Mucosa of rectum (tissue), 2 donors: Measurements from ENCODE around the gene GTF2H2.
"Not testable (repeated sequence)": the region's sequence is repeated elsewhere in the genome, so short reads cannot be mapped to it uniquely, and the experiment has no call there.

Source experiments
- H3K27ac ChIP-seq, 2 donors: one replicate each; pipeline ENCODE4 v1.7.0; 2013; ENCODE audit warnings: inconsistent platforms in 2 of 2, low read depth in 2 of 2, low read length in 2 of 2
- H3K27me3 ChIP-seq, 2 donors: one replicate each; pipeline ENCODE4 v1.7.0; 2013; ENCODE audit warnings: low read length in 2 of 2; ENCODE audit not compliant: control insufficient read depth in 2 of 2, insufficient read depth in 2 of 2
- H3K36me3 ChIP-seq, 2 donors: one replicate each; pipeline ENCODE4 v1.7.0; 2013; ENCODE audit warnings: low read length in 2 of 2; ENCODE audit not compliant: control insufficient read depth in 2 of 2, insufficient read depth in 2 of 2
- H3K4me1 ChIP-seq, 2 donors: one replicate each; pipeline ENCODE4 v1.7.0; 2013; ENCODE audit warnings: low read length in 2 of 2, mild to moderate bottlenecking in 1 of 2; ENCODE audit not compliant: control insufficient read depth in 2 of 2, insufficient read depth in 2 of 2
- H3K4me3 ChIP-seq, 2 donors: one replicate each; pipeline ENCODE4 v1.7.0; 2013; ENCODE audit warnings: low read length in 2 of 2
- H3K9ac ChIP-seq, 2 donors: one replicate each; pipeline ENCODE4 v1.7.0; 2013; ENCODE audit warnings: low read length in 2 of 2, low read depth in 1 of 2, mild to moderate bottlenecking in 1 of 2
- H3K9me3 ChIP-seq, 2 donors: one replicate each; pipeline ENCODE4 v1.7.0; 2013; ENCODE audit warnings: low read length in 2 of 2; ENCODE audit not compliant: control insufficient read depth in 2 of 2
- donor health status: healthy.
- donor health status: Normal muscosa, but diverticular disease.

The GTF2H2 gene

DNA sequence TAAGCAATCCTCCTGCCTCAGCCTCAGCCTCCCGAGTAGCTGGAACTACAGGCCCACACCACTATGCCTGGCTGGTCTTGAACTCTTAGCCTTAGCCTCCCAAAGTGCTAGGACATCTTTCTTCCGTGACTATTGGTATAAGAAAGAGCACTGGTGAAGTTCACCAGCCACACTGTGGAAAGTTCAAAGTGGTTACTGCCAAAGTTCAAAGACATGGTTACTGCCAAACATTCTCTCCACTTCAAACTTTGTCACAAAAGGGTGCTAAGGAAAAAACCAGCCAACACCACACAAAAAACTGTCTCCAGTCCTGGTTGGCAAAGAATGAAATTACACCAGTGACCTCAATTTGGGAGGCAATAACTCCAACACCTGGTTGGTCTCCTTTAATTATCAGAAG is 14.9 kb upstream of the GTF2H2 start:
- H3K9me3 ChIP-seq, H3K9ac ChIP-seq, H3K27ac ChIP-seq, H3K4me1 ChIP-seq, H3K4me3 ChIP-seq, H3K27me3 ChIP-seq, H3K36me3 ChIP-seq: not testable (repeated sequence)

DNA sequence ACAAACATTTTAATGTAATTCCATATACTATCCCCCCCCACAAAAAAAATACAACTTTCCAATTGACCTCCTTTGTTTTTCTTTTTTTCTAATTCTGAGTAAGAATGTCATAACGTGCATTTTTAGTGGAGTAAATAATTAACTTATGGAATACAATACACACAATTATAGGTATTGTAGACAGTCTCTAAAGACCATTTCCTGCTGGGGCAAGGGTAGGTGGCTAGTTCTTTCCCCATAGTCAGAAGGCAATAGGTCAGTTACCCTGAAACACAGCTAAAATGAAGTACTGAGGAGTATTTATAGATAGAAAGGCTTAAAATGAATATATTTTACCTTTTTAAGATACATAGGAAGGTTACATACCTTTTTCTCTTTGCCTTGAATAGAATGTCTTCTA is 6.2 kb downstream of the GTF2H2 start:
- H3K9me3 ChIP-seq, H3K27me3 ChIP-seq, H3K27ac ChIP-seq, H3K36me3 ChIP-seq, H3K9ac ChIP-seq, H3K4me1 ChIP-seq, H3K4me3 ChIP-seq: not testable (repeated sequence)

DNA sequence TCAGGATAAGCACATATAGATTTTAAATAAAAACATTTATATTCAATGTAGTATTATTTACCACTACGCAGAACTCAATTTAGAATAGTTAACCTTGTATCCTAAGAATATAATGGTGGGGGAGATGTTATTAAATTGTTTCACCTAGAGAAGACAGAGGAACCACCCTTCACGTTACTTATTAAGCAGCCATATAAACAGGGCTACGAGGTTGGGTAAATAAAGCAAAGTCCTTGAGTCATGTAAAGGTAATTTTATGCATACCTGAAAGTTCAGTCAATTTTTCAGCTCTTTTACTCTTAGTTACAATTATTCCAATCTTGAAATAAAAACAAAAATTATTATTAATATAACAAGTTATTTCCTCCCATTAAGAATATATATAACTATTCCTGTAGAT is 8.1 kb downstream of the GTF2H2 start:
- not testable (repeated sequence) for H3K4me1 ChIP-seq, H3K9me3 ChIP-seq, H3K27ac ChIP-seq, H3K9ac ChIP-seq, H3K36me3 ChIP-seq, H3K27me3 ChIP-seq, H3K4me3 ChIP-seq

DNA sequence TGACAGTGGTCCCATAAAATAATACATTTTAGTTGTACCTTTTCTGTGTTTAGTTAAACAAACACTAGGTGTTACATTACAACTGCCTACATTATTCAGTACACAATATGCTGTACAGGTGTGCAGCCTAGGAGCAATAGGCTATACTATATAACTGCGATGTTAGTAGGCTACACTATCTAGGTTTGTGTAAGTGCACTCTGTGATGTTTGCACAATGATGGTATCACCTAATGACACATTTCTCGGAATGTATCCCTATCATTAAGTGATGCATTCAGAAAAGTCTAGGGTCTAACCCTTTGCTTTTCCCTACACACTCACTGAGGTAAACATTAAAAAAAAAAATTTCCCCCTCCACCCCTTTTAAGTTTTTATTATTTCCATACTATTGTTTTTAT is 22.7 kb downstream of the GTF2H2 start:
- not testable (repeated sequence) for H3K27ac ChIP-seq, H3K27me3 ChIP-seq, H3K9ac ChIP-seq, H3K9me3 ChIP-seq, H3K36me3 ChIP-seq, H3K4me1 ChIP-seq, H3K4me3 ChIP-seq

DNA sequence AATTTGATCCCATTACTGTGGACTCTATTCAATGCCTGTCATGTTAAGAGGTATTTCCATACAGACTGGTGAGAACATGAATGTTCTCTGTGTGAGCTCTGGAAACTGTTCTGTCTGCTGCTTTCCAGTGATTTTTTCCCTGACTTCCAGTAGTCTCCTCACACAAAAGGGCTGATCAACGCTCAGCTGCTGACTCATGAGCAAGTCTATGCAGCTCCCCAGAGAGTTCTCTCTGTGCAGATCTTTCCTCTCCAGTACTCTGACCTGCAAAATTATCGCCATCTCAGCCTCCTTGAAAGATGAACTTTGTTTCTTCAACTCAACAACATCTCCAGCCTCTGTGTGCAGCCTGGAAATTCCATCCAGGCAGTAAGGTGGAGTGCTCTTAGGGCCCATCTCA is 23.3 kb downstream of the GTF2H2 start:
- not testable (repeated sequence) for H3K4me1 ChIP-seq, H3K9ac ChIP-seq

DNA sequence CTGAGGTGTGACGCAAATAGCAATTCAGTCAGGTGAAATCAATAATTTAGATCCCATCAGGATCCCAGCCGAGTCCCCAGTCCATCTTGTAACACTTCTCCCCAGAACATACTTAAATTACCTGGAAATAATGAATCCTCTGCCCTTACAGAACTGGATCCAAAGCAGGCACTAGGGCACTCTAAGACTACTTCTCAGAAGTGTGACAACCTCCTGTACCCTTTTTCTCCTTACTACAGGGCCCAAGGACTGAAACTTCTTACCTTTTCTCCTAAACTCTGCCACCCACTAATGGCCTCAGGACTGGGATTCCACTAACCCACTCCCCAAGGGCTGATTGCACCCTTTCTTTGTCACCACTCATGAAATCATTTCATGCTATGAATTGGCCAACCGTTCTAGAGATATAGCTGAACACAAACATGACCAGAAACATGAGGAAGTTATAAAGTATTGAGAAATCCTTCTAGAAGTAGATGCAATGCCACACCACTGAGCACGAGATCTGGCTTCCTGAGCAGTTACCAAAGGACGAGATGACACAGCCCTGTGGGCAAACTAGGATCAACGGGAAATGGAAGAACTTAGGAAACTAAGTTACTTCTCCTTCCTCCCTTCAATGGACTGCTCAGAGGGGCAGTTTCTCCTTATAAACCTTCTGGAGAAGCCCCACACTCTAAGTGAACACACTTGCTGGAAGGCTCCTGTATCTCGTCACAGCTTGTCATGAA is 36.3 kb downstream of the GTF2H2 start:
- H3K4me3 ChIP-seq, H3K4me1 ChIP-seq, H3K27ac ChIP-seq, H3K9me3 ChIP-seq, H3K36me3 ChIP-seq, H3K9ac ChIP-seq, H3K27me3 ChIP-seq: not testable (repeated sequence)

More for the DNA sequence above, 23.3 kb downstream of the GTF2H2 start:
- not testable (repeated sequence) for H3K27me3 ChIP-seq, H3K9me3 ChIP-seq, H3K4me3 ChIP-seq, H3K27ac ChIP-seq, H3K36me3 ChIP-seq

DNA sequence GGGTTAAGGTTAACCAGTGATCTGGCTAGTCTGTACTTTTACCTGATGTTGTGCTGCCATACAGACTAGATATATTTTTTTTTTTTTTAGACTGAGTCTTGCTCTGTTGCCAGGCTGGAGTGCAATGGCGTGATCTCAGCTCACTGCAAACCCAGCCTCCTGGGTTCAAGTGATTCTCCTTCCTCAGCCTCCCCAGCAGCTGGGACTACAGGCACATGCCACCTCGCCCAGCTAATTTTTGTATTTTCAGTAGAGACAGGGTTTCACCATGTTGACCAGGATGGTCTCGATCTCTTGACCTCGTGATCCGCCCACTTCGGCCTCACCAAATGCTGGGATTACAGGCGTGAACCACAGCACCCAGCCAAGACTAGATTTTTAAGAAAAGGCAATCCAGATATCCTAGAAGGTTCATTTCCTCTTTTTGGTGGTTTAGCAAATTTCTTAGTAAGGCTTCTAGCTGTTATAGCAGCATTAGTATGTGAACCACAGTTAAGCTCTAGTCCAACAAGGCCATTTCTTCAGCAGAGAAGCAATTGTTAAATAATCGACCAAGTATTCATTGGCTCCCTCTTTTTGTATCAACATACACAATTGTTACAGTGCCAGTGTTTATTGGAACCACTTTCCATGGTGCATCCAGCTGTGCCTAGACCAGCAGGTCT is 42.1 kb downstream of the GTF2H2 start, which contains the start of gene NAIP:
TSS of gene NAIP (minus strand) at position 51 of the 665 bp plus-strand sequence. CDS start 12,424 bp downstream, outside the sequence.
- H3K27me3 ChIP-seq, H3K36me3 ChIP-seq, H3K4me3 ChIP-seq, H3K9me3 ChIP-seq, H3K4me1 ChIP-seq, H3K27ac ChIP-seq, H3K9ac ChIP-seq: not testable (repeated sequence)

DNA sequence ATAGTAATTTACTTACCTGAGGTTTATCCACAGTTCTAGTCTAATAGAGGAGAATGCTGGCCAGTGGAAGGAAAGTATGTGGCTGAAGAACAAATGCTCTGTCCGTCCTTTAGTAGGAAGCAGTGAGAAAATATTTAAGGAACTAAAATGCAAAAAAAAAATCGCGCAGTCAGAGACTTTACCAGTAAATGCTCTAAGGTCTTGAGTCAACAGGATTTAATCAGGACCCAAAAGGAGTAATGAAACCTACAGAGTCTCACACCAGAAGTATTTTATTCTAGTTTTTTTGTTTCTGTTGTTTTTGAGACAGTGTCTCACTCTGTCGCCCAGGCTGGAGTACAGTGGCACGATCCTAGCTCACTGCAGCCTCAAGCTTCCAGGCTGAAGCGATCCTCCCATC is 46.8 kb downstream of the GTF2H2 start:
- H3K4me3 ChIP-seq, H3K27ac ChIP-seq, H3K36me3 ChIP-seq: not testable (repeated sequence)

DNA sequence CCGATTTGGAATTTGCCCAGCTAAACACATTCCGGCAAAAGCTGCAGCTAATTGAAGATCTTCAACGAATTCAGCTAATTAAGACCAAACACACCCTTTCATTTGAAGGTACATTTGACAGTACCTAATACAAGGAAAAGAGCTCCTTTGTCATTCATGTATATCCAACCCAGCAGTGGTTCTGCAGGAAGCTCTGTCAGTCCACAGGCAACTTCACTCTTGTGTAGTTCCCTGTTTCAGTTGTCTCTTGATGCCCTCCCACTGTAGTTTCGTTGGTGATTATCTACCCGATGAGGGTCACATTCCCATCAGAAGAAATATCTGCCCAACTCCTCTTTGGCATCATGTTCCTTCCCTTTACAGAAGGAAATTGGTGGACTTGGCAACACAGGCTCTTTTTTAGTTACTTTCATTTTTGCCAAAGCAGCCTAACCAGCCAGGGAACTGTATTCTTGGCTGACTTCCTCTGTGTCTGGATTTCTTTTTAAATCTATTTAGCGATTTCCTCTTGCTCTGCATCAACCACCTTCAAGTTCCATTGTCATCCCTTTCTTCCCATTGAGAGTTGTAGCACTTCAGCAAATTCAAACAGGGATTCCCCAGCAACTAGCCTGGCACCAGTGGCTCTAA is 49.0 kb downstream of the GTF2H2 start:
- H3K9me3 ChIP-seq, H3K4me1 ChIP-seq, H3K27me3 ChIP-seq, H3K36me3 ChIP-seq, H3K27ac ChIP-seq, H3K4me3 ChIP-seq, H3K9ac ChIP-seq: not testable (repeated sequence)

More for the DNA sequence above, 46.8 kb downstream of the GTF2H2 start:
- not testable (repeated sequence) for H3K4me1 ChIP-seq, H3K9ac ChIP-seq, H3K9me3 ChIP-seq, H3K27me3 ChIP-seq

DNA sequence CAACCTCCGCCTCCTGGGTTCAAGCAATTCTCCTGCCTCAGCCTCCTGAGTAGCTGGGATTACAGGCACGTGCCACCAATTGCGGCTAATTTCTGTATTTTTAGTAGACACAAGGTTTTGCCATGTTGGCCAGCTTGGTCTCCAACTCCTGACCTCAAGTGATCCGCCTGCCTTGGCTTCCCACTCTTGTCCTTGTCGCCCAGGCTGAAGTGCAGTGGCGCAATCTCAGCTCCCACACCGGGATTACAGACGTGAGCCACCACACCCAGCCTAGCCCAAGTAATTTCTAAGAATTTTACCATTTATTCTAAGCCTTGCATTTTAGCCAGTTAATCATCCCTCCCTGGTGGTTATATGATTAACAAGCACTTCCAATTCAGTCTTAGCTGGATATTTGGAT is 53.3 kb downstream of the GTF2H2 start:
- Histone ChIP-seq H3K4me1 (no peaks in the 10 kb centered on the region), H3K27me3 (no peaks in the 10 kb centered on the region), H3K27ac (no peak overlapping the region), H3K9ac (no peak overlapping the region), H3K4me3 (no peak overlapping the region), H3K9me3 (no peaks in the 10 kb centered on the region), H3K36me3 (no peaks in the 10 kb centered on the region)
